Measurements from ENCODE around the gene TXNDC8. TPM values are rescaled to one million over a fixed set of nuclear protein-coding genes. Genes with fewer than 3 reads are reported as not detected.

Gene TXNDC8
- total and polyA plus RNA-seq, 2 of the 13 experiments (the other 11 are each of a cell fraction or from before 2014, with no cell fraction given) = not detected

- TF ChIP-seq ARID4A (CRISPR knock-in tag; IDR thresholded peaks at IDR 0.05; ENCODE audit: borderline replicate concordance) (peak; percentile 78), RCOR2 (CRISPR knock-in tag; IDR thresholded peaks at IDR 0.05) (no peak), ZNF496 (CRISPR knock-in tag; IDR thresholded peaks at IDR 0.05; ENCODE audit: insufficient replicate concordance) (no peak), ZNF775 (CRISPR knock-in tag; IDR thresholded peaks at IDR 0.05; ENCODE audit: borderline replicate concordance) (no peak), ZNF629 (CRISPR knock-in tag; conservative IDR thresholded peaks at IDR 0.05) (no peak), TEAD3 (CRISPR knock-in tag; optimal IDR thresholded peaks at IDR 0.05; ENCODE audit: borderline replicate concordance) (peak; percentile 47), HBP1 (CRISPR knock-in tag; IDR thresholded peaks at IDR 0.05; ENCODE audit: low read depth) (no peak; the same call in 1 of the 2 replicates), ZNF75D (CRISPR knock-in tag; IDR thresholded peaks at IDR 0.05; ENCODE audit: borderline replicate concordance) (no peak), TFDP1 (CRISPR knock-in tag; IDR thresholded peaks at IDR 0.05; ENCODE audit: borderline replicate concordance) (peak; percentile 46; the same call in 1 of the 2 replicates), ATF6 (CRISPR knock-in tag; conservative IDR thresholded peaks at IDR 0.05) (no peak), ZNF12 (CRISPR knock-in tag; IDR thresholded peaks at IDR 0.05) (peak; percentile 58; the same call in 1 of the 2 replicates), HNRNPK (IDR thresholded peaks at IDR 0.05; ENCODE audit: low read depth, low read length, poor library complexity, severe bottlenecking) (no peak), ZNF350 (CRISPR knock-in tag; IDR thresholded peaks at IDR 0.05; ENCODE audit: borderline replicate concordance, low read depth) (peak; percentile 62; the same call in 1 of the 2 replicates), HIC2 (CRISPR knock-in tag; IDR thresholded peaks at IDR 0.05; ENCODE audit: low read depth) (no peak), BCL6 (CRISPR knock-in tag; IDR thresholded peaks at IDR 0.05) (peak; percentile 94), ZNF557 (CRISPR knock-in tag; IDR thresholded peaks at IDR 0.05) (peak; percentile 20; the same call in 1 of the 2 replicates), MTF1 (CRISPR knock-in tag; IDR thresholded peaks at IDR 0.05) (no peak)
Measured at GRCh38 chr9:110256380-110257096, 81.1 kb downstream of the TXNDC8 start, which contains the start of gene TXN (continued).

All from HepG2 (cell line).